Esophagus squamous epithelium (tissue), 5 donors: ENCODE measurements around the gene MBD3L2B. TPM values are rescaled to one million over a fixed set of nuclear protein-coding genes. Genes with fewer than 3 reads are reported as not detected.
"Not testable (repeated sequence)": the region's sequence is repeated elsewhere in the genome, so short reads cannot be mapped to it uniquely, and the experiment has no call there.

Experiments used
- DNase-seq: peaks from one replicate; lab custom pipeline; 2025; lab: John Stamatoyannopoulos, UW
- H3K27ac ChIP-seq, 4 donors: fragments of 200-600 bp; sonication (generic); one replicate each; pipeline ENCODE4 v1.5.1; 2016 to 2019; ENCODE audit warnings: mild to moderate bottlenecking in 1 of 4
- H3K27me3 ChIP-seq, 4 donors: fragments of 200-600 bp; sonication (generic); 1 replicate in 3 of 4; 2 replicates in 1 of 4; pipeline versions ENCODE4 v1.5.1 to v1.6.0; 2017 to 2021; ENCODE audit warnings: antibody characterized with exemption in 1 of 4
- H3K36me3 ChIP-seq, 3 donors: fragments of 200-600 bp; sonication (generic); one replicate each; pipeline ENCODE4 v1.5.1; 2016 to 2019
- H3K4me1 ChIP-seq, 3 donors: fragments of 200-600 bp; sonication (generic); one replicate each; pipeline ENCODE4 v1.5.1; 2017 to 2019
- H3K4me3 ChIP-seq, 4 donors: fragments of 200-600 bp; sonication (generic); 1 replicate in 3 of 4; 2 replicates in 1 of 4; pipeline ENCODE4 v1.5.1; 2016 to 2019; ENCODE audit warnings: mild to moderate bottlenecking in 2 of 4, moderate library complexity in 1 of 4
- H3K9me3 ChIP-seq, 3 donors: fragments of 200-600 bp; sonication (generic); one replicate each; pipeline ENCODE4 v1.5.1; 2016 to 2019
- POLR2A ChIP-seq, 4 donors: fragments of 450-650 bp; IDR thresholded peaks; one replicate each; pipeline ENCODE4 v1.6.1; 2017; ENCODE audit warnings: antibody characterized with exemption in 4 of 4, mild to moderate bottlenecking in 4 of 4, moderate library complexity in 3 of 4
- WGBS, 2 donors: methylation state at CpG; one replicate each; pipeline ENCODE4 v1.1.5; 2018; 5-methylcytosine and 5-hydroxymethylcytosine counted together
- intact Hi-C: fragments of 100-400 bp; cut with DNase I; formaldehyde crosslinking; loops from one replicate; pipeline ENCODE4 v1.15.0; 2022
- total RNA-seq, 4 donors: library from RNA; depleted of rRNA; stranded (reverse); fragments of >200 nt; gene quantifications; one replicate each; pipeline ENCODE4 v1.1.0, GENCODE V29; 2016
- TF ChIP-seq, protein P1 (sequence below), 6 experiments: fragments of 450-650 bp in 4 of 6; fragments of 200-600 bp in 2 of 6; sonication (generic) in 2 of 6; IDR thresholded peaks; one replicate each; pipeline ENCODE4 v1.5.1; 2016 to 2019; ENCODE audit warnings: antibody characterized with exemption in 6 of 6, mild to moderate bottlenecking in 4 of 6, moderate library complexity in 4 of 6
- donor health status: DM: yes; HTN: yes; CAD: no.

The MBD3L2B gene
- not detected for total RNA-seq

- H3K36me3 ChIP-seq, H3K4me3 ChIP-seq, H3K4me1 ChIP-seq, intact Hi-C loops, H3K27ac ChIP-seq, H3K9me3 ChIP-seq, DNase-seq, H3K27me3 ChIP-seq: not testable (repeated sequence)
- WGBS, 2 donors, result no CpG with 5 or more reads among the region's 6 CpGs
These were observed at the start of gene MBD3L2B for GRCh38 chr19:7021331-7021730. Gene MBD3L2B, minus strand, starts transcription at chr19:7021431. Its CDS starts 34 bp downstream, at chr19:7021397.

- H3K36me3 ChIP-seq, result peaks cover 3 to 44% (median 24%) of the 10 kb centered on the region in 3 donors
- peak overlapping the region; percentile 80 to 98 (median 88) for H3K4me3 ChIP-seq
- intact Hi-C loops, result no loop called here
- H3K27me3 ChIP-seq, result no peaks in the 10 kb centered on the region
- TF ChIP-seq, protein P1, sequence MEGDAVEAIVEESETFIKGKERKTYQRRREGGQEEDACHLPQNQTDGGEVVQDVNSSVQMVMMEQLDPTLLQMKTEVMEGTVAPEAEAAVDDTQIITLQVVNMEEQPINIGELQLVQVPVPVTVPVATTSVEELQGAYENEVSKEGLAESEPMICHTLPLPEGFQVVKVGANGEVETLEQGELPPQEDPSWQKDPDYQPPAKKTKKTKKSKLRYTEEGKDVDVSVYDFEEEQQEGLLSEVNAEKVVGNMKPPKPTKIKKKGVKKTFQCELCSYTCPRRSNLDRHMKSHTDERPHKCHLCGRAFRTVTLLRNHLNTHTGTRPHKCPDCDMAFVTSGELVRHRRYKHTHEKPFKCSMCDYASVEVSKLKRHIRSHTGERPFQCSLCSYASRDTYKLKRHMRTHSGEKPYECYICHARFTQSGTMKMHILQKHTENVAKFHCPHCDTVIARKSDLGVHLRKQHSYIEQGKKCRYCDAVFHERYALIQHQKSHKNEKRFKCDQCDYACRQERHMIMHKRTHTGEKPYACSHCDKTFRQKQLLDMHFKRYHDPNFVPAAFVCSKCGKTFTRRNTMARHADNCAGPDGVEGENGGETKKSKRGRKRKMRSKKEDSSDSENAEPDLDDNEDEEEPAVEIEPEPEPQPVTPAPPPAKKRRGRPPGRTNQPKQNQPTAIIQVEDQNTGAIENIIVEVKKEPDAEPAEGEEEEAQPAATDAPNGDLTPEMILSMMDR (IDR thresholded peaks at IDR 0.05), result peak in 1 of 6 experiments; percentile 1
- TF ChIP-seq POLR2A (IDR thresholded peaks at IDR 0.05), result no peak
- peaks cover 0 to 3% (median 0%) of the 10 kb centered on the region in 3 donors for H3K9me3 ChIP-seq
- H3K4me1 ChIP-seq, result peaks cover 6 to 15% (median 7%) of the 10 kb centered on the region in 3 donors
- DNase-seq, result no peak
- 0% methylated on average over 4 of the region's 12 CpGs for WGBS, 2 donors
- H3K27ac ChIP-seq, result peak overlapping the region; percentile 84 to 90 (median 87)
These were observed 48.6 kb upstream of the MBD3L2B start for GRCh38 chr19:7069904-7070226.

DNA sequence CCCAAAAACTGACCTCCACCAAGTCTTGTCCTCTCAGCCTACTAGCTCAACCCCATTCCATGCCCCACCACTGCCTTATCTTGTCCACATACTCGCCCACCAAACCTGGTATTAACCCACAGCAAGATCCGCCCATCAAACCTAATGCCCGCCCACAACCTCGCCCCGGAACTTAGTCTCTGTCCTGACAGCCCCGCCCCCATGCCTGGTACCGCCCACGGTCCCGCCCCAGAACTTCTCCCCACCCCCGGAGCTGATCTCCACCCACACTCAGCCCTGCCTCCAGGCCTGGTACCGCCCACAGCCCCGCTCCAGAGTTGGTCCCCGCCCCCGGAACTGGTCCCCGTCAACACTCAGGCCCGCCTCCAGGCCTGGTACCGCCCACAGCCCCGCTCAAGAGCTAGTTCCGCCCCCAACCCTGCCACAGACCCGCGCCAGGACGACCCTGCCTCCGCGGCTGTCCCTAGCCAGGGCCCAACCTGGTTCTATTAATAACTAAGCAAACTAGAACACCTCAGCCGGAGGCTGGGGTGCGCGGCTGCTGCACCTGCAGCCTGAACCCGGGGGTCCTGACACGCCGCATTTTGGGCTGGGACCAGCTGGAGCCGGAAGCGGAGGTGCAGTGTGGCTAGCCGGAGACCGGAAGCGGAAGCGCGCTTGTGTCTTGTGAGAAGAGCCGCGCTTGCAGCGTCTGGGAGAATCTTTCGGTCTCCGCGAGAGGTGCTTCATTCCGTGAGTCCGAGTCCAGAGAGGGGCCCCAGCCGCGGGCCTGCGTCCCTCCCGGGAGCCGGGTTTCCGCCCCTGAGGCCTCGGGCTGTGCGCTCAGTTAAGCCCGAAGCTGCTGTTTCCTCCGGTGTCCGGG is 48.0 kb upstream of the MBD3L2B start, which contains the start of gene ZNF557:
Gene ZNF557, plus strand, starts transcription at position 662 of the 862 bp plus-strand sequence. CDS start 5,372 bp downstream, outside the sequence.
- Histone ChIP-seq H3K36me3 (peaks cover 0 to 38% (median 20%) of the 10 kb centered on the region in 3 donors), H3K27me3 (no peaks in the 10 kb centered on the region), H3K4me1 (peaks cover 6 to 15% (median 7%) of the 10 kb centered on the region in 3 donors), H3K4me3 (peak within 1 kb of the TSS; percentile 80 to 98 (median 88)), H3K9me3 (no peaks in the 10 kb centered on the region), H3K27ac (peak within 1 kb of the TSS; percentile 84 to 90 (median 87))
- peak; percentile 97 for DNase-seq
- intact Hi-C loops, result no loop called here
- WGBS, 2 donors, result 1 to 8% methylated on average over 7 to 13 of the region's 56 CpGs
- TF ChIP-seq POLR2A (IDR thresholded peaks at IDR 0.05), result peak in 3 of 4 donors; percentile 10 to 66 (median 38)
- TF ChIP-seq, protein P1 (IDR thresholded peaks at IDR 0.05), result peak in 2 of 6 experiments; percentile 2 to 11

GRCh38 chr19:7068599-7068998 is 47.4 kb upstream of the MBD3L2B start:
- Histone ChIP-seq H3K27ac (peak overlapping the region in 3 of 4 donors; percentile 86 to 90 (median 88)), H3K4me1 (peaks cover 6 to 15% (median 7%) of the 10 kb centered on the region in 3 donors), H3K27me3 (no peaks in the 10 kb centered on the region), H3K4me3 (peak overlapping the region in 2 of 4 donors; percentile 90 to 98), H3K36me3 (peaks cover 0 to 31% (median 13%) of the 10 kb centered on the region in 3 donors), H3K9me3 (no peaks in the 10 kb centered on the region)
- no peak for TF ChIP-seq POLR2A (IDR thresholded peaks at IDR 0.05)
- TF ChIP-seq, protein P1 (IDR thresholded peaks at IDR 0.05), result no peak
- intact Hi-C loops, result no loop called here
- 68 to 77% methylated on average over 5 to 6 of the region's 6 CpGs for WGBS, 2 donors
- DNase-seq, result no peak

- TF ChIP-seq, protein P1 (IDR thresholded peaks at IDR 0.05), result no peak
- no peak for TF ChIP-seq POLR2A (IDR thresholded peaks at IDR 0.05)
- intact Hi-C loops, result no loop called here
- Histone ChIP-seq H3K27me3 (no peaks in the 10 kb centered on the region), H3K4me1 (peaks cover 6 to 15% (median 7%) of the 10 kb centered on the region in 3 donors), H3K27ac (no peak overlapping the region), H3K4me3 (no peak overlapping the region), H3K9me3 (no peaks in the 10 kb centered on the region), H3K36me3 (peaks cover 0 to 22% (median 5%) of the 10 kb centered on the region in 3 donors)
- no peak for DNase-seq
- WGBS, 2 donors, result 70 to 76% methylated on average over 2 of the region's 2 CpGs
These were observed 46.5 kb upstream of the MBD3L2B start for GRCh38 chr19:7067716-7068115.
